ENCODE measurements around the gene TAF11L14.

DNA sequence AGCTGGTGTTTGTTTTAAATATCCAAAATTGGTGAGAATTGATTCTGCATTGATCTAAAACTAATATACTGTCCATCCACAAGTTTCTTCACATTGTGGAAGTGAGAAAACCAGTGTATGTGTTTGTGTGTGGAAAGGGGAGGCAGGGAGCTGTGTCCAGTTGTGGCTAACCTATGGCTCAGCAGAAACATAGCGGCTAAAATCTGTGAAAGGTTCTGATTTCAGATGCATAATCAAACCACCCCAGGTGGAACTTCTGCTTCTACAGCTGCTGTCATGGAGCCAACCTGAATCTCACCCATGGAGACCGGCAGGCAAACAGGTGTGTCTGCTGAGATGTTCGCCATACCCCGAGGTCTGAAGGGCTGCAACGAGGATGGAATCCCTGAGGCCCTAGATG lies at the start of gene TAF11L14:
- TF ChIP-seq, protein P1, sequence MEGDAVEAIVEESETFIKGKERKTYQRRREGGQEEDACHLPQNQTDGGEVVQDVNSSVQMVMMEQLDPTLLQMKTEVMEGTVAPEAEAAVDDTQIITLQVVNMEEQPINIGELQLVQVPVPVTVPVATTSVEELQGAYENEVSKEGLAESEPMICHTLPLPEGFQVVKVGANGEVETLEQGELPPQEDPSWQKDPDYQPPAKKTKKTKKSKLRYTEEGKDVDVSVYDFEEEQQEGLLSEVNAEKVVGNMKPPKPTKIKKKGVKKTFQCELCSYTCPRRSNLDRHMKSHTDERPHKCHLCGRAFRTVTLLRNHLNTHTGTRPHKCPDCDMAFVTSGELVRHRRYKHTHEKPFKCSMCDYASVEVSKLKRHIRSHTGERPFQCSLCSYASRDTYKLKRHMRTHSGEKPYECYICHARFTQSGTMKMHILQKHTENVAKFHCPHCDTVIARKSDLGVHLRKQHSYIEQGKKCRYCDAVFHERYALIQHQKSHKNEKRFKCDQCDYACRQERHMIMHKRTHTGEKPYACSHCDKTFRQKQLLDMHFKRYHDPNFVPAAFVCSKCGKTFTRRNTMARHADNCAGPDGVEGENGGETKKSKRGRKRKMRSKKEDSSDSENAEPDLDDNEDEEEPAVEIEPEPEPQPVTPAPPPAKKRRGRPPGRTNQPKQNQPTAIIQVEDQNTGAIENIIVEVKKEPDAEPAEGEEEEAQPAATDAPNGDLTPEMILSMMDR (IDR thresholded peaks at IDR 0.05) = no peak
- no peak for TF ChIP-seq POLR2A (IDR thresholded peaks at IDR 0.05)

All from lower leg skin (tissue), 3 donors.